Activated B cell treated with CpG ODN at 0.5 μM for 24 hours (primary cell): ENCODE data around the gene NF1. TPM values are rescaled to one million over a fixed set of nuclear protein-coding genes. Genes with fewer than 3 reads are reported as not detected.

Experiments used
- ATAC-seq: fragments of 200-7000 bp; cut with Tn5 transposase; one replicate; pipeline ENCODE4 v1.10.0; 2021; ENCODE audit warnings: low read depth, mild to moderate bottlenecking, moderate library complexity
- CTCF ChIA-PET: fragments of 350-600 bp; sonication (Branson Sonifier 250); formaldehyde crosslinking; loops from one replicate; lab custom pipeline; 2021; ENCODE audit warnings: antibody characterized with exemption; lab: Charles Lee
- POLR2A ChIA-PET: fragments of 350-600 bp; sonication (Branson Sonifier 250); formaldehyde crosslinking; loops from one replicate; lab custom pipeline; 2021; ENCODE audit warnings: antibody characterized with exemption; lab: Charles Lee
- DNase-seq: peaks from one replicate; pipeline ENCODE4 v3.0.0; 2022
- H3K27ac Mint-ChIP-seq: one replicate; pipeline ENCODE4 v1.8.0; 2020; ENCODE audit warnings: mixed read lengths
- H3K27me3 Mint-ChIP-seq: one replicate; pipeline ENCODE4 v1.8.0; 2021; ENCODE audit warnings: mixed read lengths
- H3K36me3 Mint-ChIP-seq: one replicate; pipeline ENCODE4 v1.8.0; 2021; ENCODE audit warnings: low read depth, mixed read lengths
- H3K4me1 Mint-ChIP-seq: one replicate; pipeline ENCODE4 v1.8.0; 2021; ENCODE audit warnings: mixed read lengths
- H3K4me3 Mint-ChIP-seq: one replicate; pipeline ENCODE4 v1.8.0; 2020; ENCODE audit warnings: mild to moderate bottlenecking, mixed read lengths
- H3K9me3 Mint-ChIP-seq: one replicate; pipeline ENCODE4 v1.8.0; 2020; ENCODE audit warnings: mixed read lengths
- CTCF ChIP-seq: fragments of 200-600 bp; IDR thresholded peaks from one replicate; pipeline ENCODE4 v1.8.0; 2022; ENCODE audit warnings: antibody characterized with exemption, mild to moderate bottlenecking
- intact Hi-C: fragments of 100-400 bp; cut with micrococcal nuclease; formaldehyde crosslinking; loops from one replicate; pipeline ENCODE4 v1.15.1; 2024
- total RNA-seq: library from RNA; stranded (reverse); gene quantifications from 2 replicates; pipeline ENCODE4 v1.2.3, GENCODE V29; 2022

NF1 gene
- total RNA-seq, 1 donor from 2014 or later = 27.4 TPM

GRCh38 chr17:31093866-31094599 is 744 bp upstream of the NF1 start:
- H3K4me3 Mint-ChIP-seq = peak overlapping the region; percentile 90
- peaks cover 2% of the 10 kb centered on the region for H3K36me3 Mint-ChIP-seq
- H3K27me3 Mint-ChIP-seq = no peaks in the 10 kb centered on the region
- ChIA-PET POLR2A (interaction anchor here (0.6 to 0.8 kb wide), 5 partner anchors 18 to 642 kb away, joined by 3 to 6 read pairs (median 4); no protein-coding TSS in a partner anchor), CTCF (no interaction called here)
- DNase-seq (no peak), ATAC-seq (no peak)
- peak overlapping the region; percentile 80 for H3K27ac Mint-ChIP-seq
- TF ChIP-seq CTCF = no peak
- H3K4me1 Mint-ChIP-seq = peaks cover 13% of the 10 kb centered on the region
- intact Hi-C loops = no loop called here
- no peaks in the 10 kb centered on the region for H3K9me3 Mint-ChIP-seq

- H3K4me3 Mint-ChIP-seq = peak overlapping the region; percentile 90
- peaks cover 2% of the 10 kb centered on the region for H3K36me3 Mint-ChIP-seq
- intact Hi-C loops = no loop called here
- TF ChIP-seq CTCF = no peak
- no peaks in the 10 kb centered on the region for H3K27me3 Mint-ChIP-seq
- ChIA-PET POLR2A (interaction anchor here (0.6 to 1.5 kb wide), 4 partner anchors 190 to 1031 kb away, joined by 3 to 4 read pairs (median 4); no protein-coding TSS in a partner anchor), CTCF (no interaction called here)
- ATAC-seq = peak; percentile 40
- H3K9me3 Mint-ChIP-seq = no peaks in the 10 kb centered on the region
- peaks cover 13% of the 10 kb centered on the region for H3K4me1 Mint-ChIP-seq
- H3K27ac Mint-ChIP-seq = peak overlapping the region; percentile 80
- peak; percentile 32 for DNase-seq
These were observed 694 bp downstream of the NF1 start for GRCh38 chr17:31095236-31096105.

GRCh38 chr17:31096106-31096436 is 1.3 kb downstream of the NF1 start:
- Mint-ChIP-seq H3K36me3 (peaks cover 2% of the 10 kb centered on the region), H3K27me3 (no peaks in the 10 kb centered on the region), H3K9me3 (no peaks in the 10 kb centered on the region), H3K4me1 (peaks cover 13% of the 10 kb centered on the region), H3K27ac (peak overlapping the region; percentile 80), H3K4me3 (peak overlapping the region; percentile 90)
- ChIA-PET CTCF (no interaction called here), POLR2A (interaction anchor here (0.7 to 1.5 kb wide), 3 partner anchors 191 to 1031 kb away, joined by 3 to 4 read pairs (median 4); no protein-coding TSS in a partner anchor)
- DNase-seq = no peak
- intact Hi-C loops = no loop called here
- TF ChIP-seq CTCF = no peak
- ATAC-seq = no peak

- no peak overlapping the region for H3K27ac Mint-ChIP-seq
- intact Hi-C loops = no loop called here
- no peak overlapping the region for H3K4me3 Mint-ChIP-seq
- H3K36me3 Mint-ChIP-seq = peaks cover 2% of the 10 kb centered on the region
- ChIA-PET CTCF (no interaction called here), POLR2A (interaction anchor here (0.6 kb wide), 1 partner anchor 76 kb away, joined by 3 read pairs; no protein-coding TSS in a partner anchor)
- ATAC-seq (no peak), DNase-seq (no peak)
- peaks cover 13% of the 10 kb centered on the region for H3K4me1 Mint-ChIP-seq
- TF ChIP-seq CTCF = no peak
- H3K27me3 Mint-ChIP-seq = no peaks in the 10 kb centered on the region
- no peaks in the 10 kb centered on the region for H3K9me3 Mint-ChIP-seq
These were observed 4.2 kb downstream of the NF1 start for GRCh38 chr17:31099016-31099415.
